ENCODE results near the gene IRF2BPL.

DNA sequence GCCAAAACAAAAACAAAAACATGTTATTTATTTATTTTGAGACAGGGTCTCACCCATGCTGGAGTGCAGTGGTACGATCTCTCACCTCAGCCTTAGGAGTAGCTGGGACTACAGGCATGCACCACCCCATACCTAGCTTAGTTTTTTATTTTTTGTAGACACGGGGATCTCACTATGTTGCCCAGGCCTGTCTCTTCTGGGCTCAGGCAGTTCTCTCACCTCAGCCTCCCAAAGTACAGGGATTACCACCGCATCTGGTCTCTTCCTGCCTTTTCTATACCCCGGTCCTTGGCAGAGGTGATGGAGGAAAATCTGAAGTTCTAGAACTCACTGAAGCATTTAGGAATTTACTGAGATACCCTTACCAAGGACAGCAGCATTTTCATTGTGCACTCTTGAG is 6.8 kb upstream of the IRF2BPL start:
- no peak for TF ChIP-seq CTCF (IDR thresholded peaks at IDR 0.05; ENCODE audit: borderline replicate concordance, extremely low read depth, low read length, poor library complexity, severe bottlenecking)
- no peak for TF ChIP-seq EZH2 (IDR thresholded peaks at IDR 0.05; ENCODE audit: borderline replicate concordance, low read depth, low read length, severe bottlenecking)

All from DND-41 (cell line).